Thyroid gland (tissue), 4 donors: ENCODE results near the gene UFSP1. TPM values are rescaled to one million over a fixed set of nuclear protein-coding genes. Genes with fewer than 3 reads are reported as not detected.
"Not testable (repeated sequence)": the region's sequence is repeated elsewhere in the genome, so short reads cannot be mapped to it uniquely, and the experiment has no call there.

Experiments used
- DNase-seq, 2 donors: peaks; one replicate each; pipeline ENCODE4 v3.0.0-alpha.2; 2019
- H3K27ac ChIP-seq, 3 donors: fragments of 200-600 bp; sonication (generic); 1 replicate in 2 of 3; 2 replicates in 1 of 3; pipeline ENCODE4 v1.5.1; 2016 to 2019; ENCODE audit warnings: mild to moderate bottlenecking in 1 of 3, moderate library complexity in 1 of 3
- H3K27me3 ChIP-seq: fragments of 200-600 bp; sonication (generic); one replicate; pipeline ENCODE4 v1.5.1; 2019
- H3K36me3 ChIP-seq, 2 donors: fragments of 200-600 bp; sonication (generic); one replicate each; pipeline ENCODE4 v1.5.1; 2016 to 2019
- H3K4me1 ChIP-seq, 2 donors: fragments of 200-600 bp; sonication (generic); one replicate each; pipeline ENCODE4 v1.5.1; 2017 to 2019
- H3K4me3 ChIP-seq, 3 donors: fragments of 200-600 bp; sonication (generic); replicated peaks in 1 of 3; 1 replicate in 2 of 3; 2 replicates in 1 of 3; pipeline ENCODE4 v1.5.1; 2016; ENCODE audit warnings: mild to moderate bottlenecking in 1 of 3
- H3K9me3 ChIP-seq: fragments of 200-600 bp; sonication (generic); one replicate; pipeline ENCODE4 v1.5.1; 2017
- CTCF ChIP-seq, 6 experiments: fragments of 200-600 bp in 3 of 6; fragments of 450-650 bp in 3 of 6; sonication (generic) in 3 of 6; IDR thresholded peaks; one replicate each; pipeline ENCODE4 v1.5.1; 2016 to 2019; ENCODE audit warnings: antibody characterized with exemption in 6 of 6, mild to moderate bottlenecking in 2 of 6, inconsistent platforms in 1 of 6, moderate library complexity in 1 of 6
- POLR2A ChIP-seq, 2 donors: fragments of 450-650 bp; IDR thresholded peaks; one replicate each; pipeline ENCODE4 v1.6.1; 2017; ENCODE audit warnings: antibody characterized with exemption in 2 of 2, mild to moderate bottlenecking in 2 of 2, moderate library complexity in 1 of 2
- WGBS, 2 donors: methylation state at CpG; one replicate each; pipeline ENCODE4 v1.1.5; 2017; 5-methylcytosine and 5-hydroxymethylcytosine counted together
- intact Hi-C: fragments of 100-400 bp; cut with DNase I; formaldehyde crosslinking; loops from one replicate; pipeline ENCODE4 v1.15.1; 2023
- total RNA-seq, 4 donors: library from RNA; depleted of rRNA; stranded (reverse); fragments of >200 nt; gene quantifications; one replicate each; pipeline ENCODE4 v1.2.3, GENCODE V29; 2016

Gene UFSP1
- total RNA-seq, 4 donors from 2014 or later = 7.4 to 10.4 (median 8.9) TPM

GRCh38 chr7:100921039-100921438, 31.5 kb upstream of the UFSP1 start:
- intact Hi-C loops = no loop called here
- Histone ChIP-seq H3K9me3 (no peaks in the 10 kb centered on the region), H3K4me3 (no peak overlapping the region), H3K27me3 (no peaks in the 10 kb centered on the region), H3K27ac (no peak overlapping the region), H3K36me3 (no peaks in the 10 kb centered on the region), H3K4me1 (no peaks in the 10 kb centered on the region)
- DNase-seq = no peak
- TF ChIP-seq CTCF (IDR thresholded peaks at IDR 0.05) (no peak), POLR2A (IDR thresholded peaks at IDR 0.05) (no peak)

- WGBS, 2 donors = 64 to 75% methylated on average over 9 of the region's 9 CpGs
- H3K4me3 ChIP-seq, H3K9me3 ChIP-seq, H3K27me3 ChIP-seq, DNase-seq, H3K27ac ChIP-seq, H3K4me1 ChIP-seq, intact Hi-C loops, H3K36me3 ChIP-seq: not testable (repeated sequence)
Observed at GRCh38 chr7:100919779-100920437, 30.4 kb upstream of the UFSP1 start.

- H3K9me3 ChIP-seq, H3K27ac ChIP-seq, DNase-seq, H3K27me3 ChIP-seq, H3K4me1 ChIP-seq, intact Hi-C loops, H3K4me3 ChIP-seq, H3K36me3 ChIP-seq: not testable (repeated sequence)
- WGBS, 2 donors = 90 to 94% methylated on average over 5 of the region's 5 CpGs
Observed at GRCh38 chr7:100919335-100919734, 29.8 kb upstream of the UFSP1 start.

GRCh38 chr7:100914879-100915447, 25.4 kb upstream of the UFSP1 start:
- Histone ChIP-seq H3K27me3 (no peaks in the 10 kb centered on the region), H3K4me1 (no peaks in the 10 kb centered on the region), H3K9me3 (no peaks in the 10 kb centered on the region), H3K27ac (no peak overlapping the region), H3K4me3 (no peak overlapping the region), H3K36me3 (no peaks in the 10 kb centered on the region)
- TF ChIP-seq POLR2A (IDR thresholded peaks at IDR 0.05) (no peak), CTCF (IDR thresholded peaks at IDR 0.05) (no peak)
- intact Hi-C loops = no loop called here
- no peak for DNase-seq
- WGBS, 2 donors = 78 to 80% methylated on average over 8 of the region's 8 CpGs

GRCh38 chr7:100914208-100914878, 24.8 kb upstream of the UFSP1 start:
- Histone ChIP-seq H3K27me3 (no peaks in the 10 kb centered on the region), H3K4me3 (no peak overlapping the region), H3K4me1 (no peaks in the 10 kb centered on the region), H3K9me3 (no peaks in the 10 kb centered on the region), H3K36me3 (no peaks in the 10 kb centered on the region), H3K27ac (no peak overlapping the region)
- intact Hi-C loops = no loop called here
- WGBS, 2 donors = 88 to 90% methylated on average over 15 of the region's 15 CpGs
- DNase-seq = no peak
- TF ChIP-seq POLR2A (IDR thresholded peaks at IDR 0.05) = no peak
- no peak for TF ChIP-seq CTCF (IDR thresholded peaks at IDR 0.05)

- H3K4me3 ChIP-seq = no peak overlapping the region
- no peaks in the 10 kb centered on the region for H3K36me3 ChIP-seq
- 81 to 88% methylated on average over 3 of the region's 3 CpGs for WGBS, 2 donors
- H3K4me1 ChIP-seq = no peaks in the 10 kb centered on the region
- no peaks in the 10 kb centered on the region for H3K27me3 ChIP-seq
- H3K27ac ChIP-seq = no peak overlapping the region
- DNase-seq = no peak
- TF ChIP-seq POLR2A (IDR thresholded peaks at IDR 0.05) = no peak
- TF ChIP-seq CTCF (IDR thresholded peaks at IDR 0.05) = no peak
- H3K9me3 ChIP-seq = no peaks in the 10 kb centered on the region
- intact Hi-C loops = no loop called here
Observed at GRCh38 chr7:100911484-100911883, 22.0 kb upstream of the UFSP1 start.

- H3K27me3 ChIP-seq, DNase-seq, H3K4me1 ChIP-seq, H3K4me3 ChIP-seq, H3K27ac ChIP-seq, H3K9me3 ChIP-seq, intact Hi-C loops, H3K36me3 ChIP-seq: not testable (repeated sequence)
- 82 to 84% methylated on average over 7 of the region's 7 CpGs for WGBS, 2 donors
Observed at GRCh38 chr7:100910443-100910842, 20.9 kb upstream of the UFSP1 start.
